Inflammatory macrophage (primary cell): Measurements from ENCODE around the gene ROS1.

ENCODE experiments used
- DNase-seq, 2 donors: peaks; one replicate each; pipeline ENCODE4 v3.0.0-alpha.2; 2020 to 2022

The ROS1 gene

GRCh38 chr6:117307655-117308054 is 118.1 kb downstream of the ROS1 start:
- no peak for DNase-seq

GRCh38 chr6:117306227-117306790 is 119.4 kb downstream of the ROS1 start:
- no peak for DNase-seq

- no peak for DNase-seq
These were observed 121.3 kb downstream of the ROS1 start for GRCh38 chr6:117304446-117304845.

- DNase-seq = no peak
These were observed 122.4 kb downstream of the ROS1 start for GRCh38 chr6:117303323-117303722.

- DNase-seq = no peak
These were observed 126.8 kb downstream of the ROS1 start for GRCh38 chr6:117298941-117299340.

- DNase-seq = no peak
These were observed 135.4 kb downstream of the ROS1 start for GRCh38 chr6:117290173-117290846.

GRCh38 chr6:117288083-117288715 is 137.5 kb downstream of the ROS1 start:
- DNase-seq = no peak

- no peak for DNase-seq
These were observed 144.8 kb downstream of the ROS1 start for GRCh38 chr6:117280922-117281321.

GRCh38 chr6:117276778-117277316 is 148.9 kb downstream of the ROS1 start:
- DNase-seq = no peak

GRCh38 chr6:117275711-117276110 is 150.0 kb downstream of the ROS1 start:
- no peak for DNase-seq

GRCh38 chr6:117275205-117275604 is 150.5 kb downstream of the ROS1 start:
- no peak for DNase-seq

GRCh38 chr6:117272891-117273290 is 152.9 kb downstream of the ROS1 start:
- DNase-seq = no peak

GRCh38 chr6:117272032-117272866 is 153.5 kb downstream of the ROS1 start:
- no peak for DNase-seq

GRCh38 chr6:117270843-117271507 is 154.8 kb downstream of the ROS1 start:
- DNase-seq = no peak

GRCh38 chr6:117270055-117270842 is 155.5 kb downstream of the ROS1 start:
- no peak for DNase-seq

- no peak for DNase-seq
These were observed 156.1 kb downstream of the ROS1 start for GRCh38 chr6:117269638-117270054.

- DNase-seq = no peak
These were observed 156.8 kb downstream of the ROS1 start for GRCh38 chr6:117268924-117269323.

- no peak for DNase-seq
These were observed 157.8 kb downstream of the ROS1 start for GRCh38 chr6:117267766-117268534.

GRCh38 chr6:117267054-117267347 is 158.7 kb downstream of the ROS1 start:
- no peak for DNase-seq

GRCh38 chr6:117266257-117267053 is 159.3 kb downstream of the ROS1 start:
- no peak for DNase-seq
